Measurements from ENCODE around the gene RERE.

GRCh38 chr1:8765198-8765597 is 52.2 kb downstream of the RERE start:
- TF ChIP-seq CTCF (IDR thresholded peaks at IDR 0.05; ENCODE audit: insufficient read depth, low read length, poor library complexity, severe bottlenecking) (no peak), EZH2phosphoT487 (conservative IDR thresholded peaks at IDR 0.05; ENCODE audit: low read length) (no peak)

Measured in SU-DHL-6 (cell line).